Transverse colon (tissue), 4 donors: ENCODE measurements around the gene DUSP14. TPM values are rescaled to one million over a fixed set of nuclear protein-coding genes. Genes with fewer than 3 reads are reported as not detected.

Source experiments
- DNase-seq: peaks from one replicate; pipeline ENCODE4 v3.0.0-alpha.2; 2019
- H3K27ac ChIP-seq, 4 donors: fragments of 200-600 bp; sonication (generic); 2 replicates each; pipeline ENCODE4 v1.5.1; 2016 to 2018; ENCODE audit warnings: inconsistent platforms in 4 of 4
- H3K27me3 ChIP-seq: fragments of 200-600 bp; sonication (generic); 2 replicates; pipeline ENCODE4 v1.5.1; 2017; ENCODE audit warnings: inconsistent platforms
- H3K36me3 ChIP-seq, 4 donors: fragments of 200-600 bp; sonication (generic); 2 replicates each; pipeline ENCODE4 v1.5.1; 2017 to 2019; ENCODE audit warnings: inconsistent platforms in 4 of 4
- H3K4me1 ChIP-seq, 4 donors: fragments of 200-600 bp; sonication (generic); 2 replicates each; pipeline ENCODE4 v1.5.1; 2017 to 2020; ENCODE audit warnings: inconsistent platforms in 4 of 4
- H3K4me3 ChIP-seq, 4 donors: fragments of 200-600 bp; sonication (generic); 1 replicate in 1 of 4; 2 replicates in 3 of 4; pipeline versions ENCODE4 v1.5.1 to v1.6.1; 2017 to 2019; ENCODE audit warnings: inconsistent platforms in 4 of 4
- H3K9me3 ChIP-seq, 2 donors: fragments of 200-600 bp; sonication (generic); 2 replicates each; pipeline ENCODE4 v1.5.1; 2017 to 2019; ENCODE audit warnings: inconsistent platforms in 2 of 2
- EP300 ChIP-seq: sonication (generic); formaldehyde crosslinking; IDR thresholded peaks from one replicate; pipeline ENCODE4 v1.6.1; 2017; ENCODE audit warnings: antibody characterized with exemption, low read depth
- POLR2A ChIP-seq: fragments of 450-650 bp; IDR thresholded peaks from one replicate; pipeline ENCODE4 v1.6.1; 2016; ENCODE audit warnings: antibody characterized with exemption, mild to moderate bottlenecking, moderate library complexity
- POLR2AphosphoS5 ChIP-seq, 3 donors: sonication (generic); formaldehyde crosslinking; IDR thresholded peaks; one replicate each; pipeline ENCODE4 v1.6.1; 2016; ENCODE audit warnings: antibody characterized with exemption in 3 of 3
- WGBS, 2 donors: methylation state at CpG; one replicate each; pipeline ENCODE4 v1.1.5; 2018; ENCODE audit warnings: low coverage in 1 of 2; 5-methylcytosine and 5-hydroxymethylcytosine counted together
- in situ Hi-C, 4 donors: fragments of 200-750 bp; cut with MboI; loops; one replicate each; pipeline versions ENCODE4 v1.15.0 to v1.15.1; 2017; ENCODE audit warnings: low sequenced_read_pairs in 3 of 4, low pct_ligation_motif_present in 1 of 4, low pct_unique_long_range_greater_than_20kb in 1 of 4
- intact Hi-C: fragments of 100-400 bp; cut with DNase I; formaldehyde crosslinking; loops from one replicate; pipeline ENCODE4 v1.15.1; 2023; ENCODE audit warnings: low total_unique reads
- total RNA-seq, 4 donors: library from RNA; depleted of rRNA; stranded (reverse); fragments of >200 nt; gene quantifications; one replicate each; pipeline ENCODE4 v1.1.0, GENCODE V29; 2016
- TF ChIP-seq, protein P1 (sequence below), 5 experiments: fragments of 200-600 bp in 3 of 5; fragments of 450-650 bp in 2 of 5; sonication (generic) in 3 of 5; IDR thresholded peaks; 1 replicate in 2 of 5; 2 replicates in 3 of 5; pipeline ENCODE4 v1.5.1; 2016 to 2017; ENCODE audit warnings: antibody characterized with exemption in 5 of 5, inconsistent platforms in 3 of 5, mild to moderate bottlenecking in 2 of 5, moderate library complexity in 1 of 5

The DUSP14 gene
- total RNA-seq, 4 donors from 2014 or later: 1.6 to 3.8 (median 2.8) TPM

DNA sequence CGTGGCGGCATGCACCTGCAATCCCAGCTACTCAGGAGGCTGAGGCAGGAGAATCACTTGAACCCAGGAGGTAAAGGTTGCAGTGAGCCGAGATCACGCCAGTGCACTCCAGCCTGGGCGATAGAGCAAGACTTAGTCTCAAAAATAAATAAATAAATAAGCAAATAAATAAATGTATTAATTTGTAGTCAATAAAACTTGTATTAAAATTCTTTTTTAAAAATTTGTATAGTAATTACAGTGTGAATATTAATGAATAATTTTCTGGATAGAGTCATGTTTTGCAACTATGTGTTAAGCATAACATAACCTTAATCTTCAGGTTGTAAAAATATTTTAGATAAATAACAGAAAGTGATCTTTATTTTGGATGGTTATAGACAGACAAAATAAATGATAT, 27.2 kb upstream of the DUSP14 start:
- no peaks in the 10 kb centered on the region for H3K4me1 ChIP-seq
- no peak overlapping the region for H3K27ac ChIP-seq
- intact Hi-C loops (no loop called here), in situ Hi-C loops (no loop called here)
- peaks cover 0 to 31% (median 5%) of the 10 kb centered on the region in 4 donors for H3K36me3 ChIP-seq
- H3K9me3 ChIP-seq: no peaks in the 10 kb centered on the region
- WGBS, 2 donors: 95 to 96% methylated on average over 5 of the region's 5 CpGs
- no peak overlapping the region for H3K4me3 ChIP-seq
- DNase-seq: no peak
- no peaks in the 10 kb centered on the region for H3K27me3 ChIP-seq
- TF ChIP-seq POLR2AphosphoS5 (IDR thresholded peaks at IDR 0.05) (no peak), EP300 (no peak), POLR2A (no peak)
- TF ChIP-seq, protein P1, sequence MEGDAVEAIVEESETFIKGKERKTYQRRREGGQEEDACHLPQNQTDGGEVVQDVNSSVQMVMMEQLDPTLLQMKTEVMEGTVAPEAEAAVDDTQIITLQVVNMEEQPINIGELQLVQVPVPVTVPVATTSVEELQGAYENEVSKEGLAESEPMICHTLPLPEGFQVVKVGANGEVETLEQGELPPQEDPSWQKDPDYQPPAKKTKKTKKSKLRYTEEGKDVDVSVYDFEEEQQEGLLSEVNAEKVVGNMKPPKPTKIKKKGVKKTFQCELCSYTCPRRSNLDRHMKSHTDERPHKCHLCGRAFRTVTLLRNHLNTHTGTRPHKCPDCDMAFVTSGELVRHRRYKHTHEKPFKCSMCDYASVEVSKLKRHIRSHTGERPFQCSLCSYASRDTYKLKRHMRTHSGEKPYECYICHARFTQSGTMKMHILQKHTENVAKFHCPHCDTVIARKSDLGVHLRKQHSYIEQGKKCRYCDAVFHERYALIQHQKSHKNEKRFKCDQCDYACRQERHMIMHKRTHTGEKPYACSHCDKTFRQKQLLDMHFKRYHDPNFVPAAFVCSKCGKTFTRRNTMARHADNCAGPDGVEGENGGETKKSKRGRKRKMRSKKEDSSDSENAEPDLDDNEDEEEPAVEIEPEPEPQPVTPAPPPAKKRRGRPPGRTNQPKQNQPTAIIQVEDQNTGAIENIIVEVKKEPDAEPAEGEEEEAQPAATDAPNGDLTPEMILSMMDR (IDR thresholded peaks at IDR 0.05): no peak

DNA sequence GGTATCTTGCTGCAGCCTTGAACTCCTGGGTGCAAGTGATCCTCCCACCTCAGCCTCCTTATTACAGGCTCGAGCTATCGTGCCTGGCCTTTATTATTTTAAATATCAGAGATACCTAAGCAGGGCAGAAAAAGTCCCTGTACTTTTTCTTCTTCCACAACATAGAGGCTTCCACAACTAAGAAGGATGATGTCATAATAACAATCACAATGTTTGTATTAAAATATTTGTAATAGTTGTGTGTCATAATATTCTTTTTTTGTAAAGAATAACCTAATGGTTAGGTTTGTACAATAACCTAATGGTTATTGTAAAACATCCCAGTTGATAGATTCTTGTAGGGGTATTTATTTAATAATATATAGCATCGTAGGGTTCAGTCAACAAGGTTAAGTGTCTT, 26.7 kb upstream of the DUSP14 start:
- no peaks in the 10 kb centered on the region for H3K27me3 ChIP-seq
- 92 to 98% methylated on average over 3 of the region's 3 CpGs for WGBS, 2 donors
- no peak overlapping the region for H3K27ac ChIP-seq
- in situ Hi-C loops: no loop called here
- TF ChIP-seq POLR2A (no peak), POLR2AphosphoS5 (IDR thresholded peaks at IDR 0.05) (no peak), EP300 (no peak)
- TF ChIP-seq, protein P1 (IDR thresholded peaks at IDR 0.05): no peak
- no peak for DNase-seq
- peaks cover 0 to 35% (median 8%) of the 10 kb centered on the region in 4 donors for H3K36me3 ChIP-seq
- intact Hi-C loops: no loop called here
- no peaks in the 10 kb centered on the region for H3K4me1 ChIP-seq
- H3K9me3 ChIP-seq: no peaks in the 10 kb centered on the region
- H3K4me3 ChIP-seq: no peak overlapping the region

- intact Hi-C loops: no loop called here
- 94 to 96% methylated on average over 3 to 7 of the region's 7 CpGs for WGBS, 2 donors
- no peak overlapping the region for H3K27ac ChIP-seq
- peaks cover 0 to 52% (median 13%) of the 10 kb centered on the region in 4 donors for H3K36me3 ChIP-seq
- no peak overlapping the region for H3K4me3 ChIP-seq
- no peaks in the 10 kb centered on the region for H3K9me3 ChIP-seq
- no peaks in the 10 kb centered on the region for H3K4me1 ChIP-seq
- in situ Hi-C loops: no loop called here
- no peak for DNase-seq
- no peak for TF ChIP-seq POLR2A
- no peak for TF ChIP-seq EP300
- TF ChIP-seq POLR2AphosphoS5 (IDR thresholded peaks at IDR 0.05): no peak
- TF ChIP-seq, protein P1 (IDR thresholded peaks at IDR 0.05): no peak
- H3K27me3 ChIP-seq: no peaks in the 10 kb centered on the region
Observed at GRCh38 chr17:37465069-37465616, 24.5 kb upstream of the DUSP14 start.

GRCh38 chr17:37466471-37466870, 23.2 kb upstream of the DUSP14 start:
- 80 to 81% methylated on average over 1 of the region's 1 CpG for WGBS, 2 donors
- no peak for DNase-seq
- in situ Hi-C loops: no loop called here
- intact Hi-C loops: no loop called here
- no peak for TF ChIP-seq POLR2AphosphoS5 (IDR thresholded peaks at IDR 0.05)
- no peak for TF ChIP-seq EP300
- TF ChIP-seq, protein P1 (IDR thresholded peaks at IDR 0.05): no peak
- TF ChIP-seq POLR2A: no peak
- Histone ChIP-seq H3K27me3 (no peaks in the 10 kb centered on the region), H3K9me3 (no peaks in the 10 kb centered on the region), H3K4me3 (no peak overlapping the region), H3K27ac (no peak overlapping the region), H3K36me3 (peaks cover 0 to 55% (median 19%) of the 10 kb centered on the region in 4 donors), H3K4me1 (no peaks in the 10 kb centered on the region)
